ENCODE data around the gene ZBTB46.
A peak's percentile ranks its signal among the peaks of the same experiment; 100 is the strongest.
"Not testable (repeated sequence)": the region's sequence is repeated elsewhere in the genome, so short reads cannot be mapped to it uniquely, and the experiment has no call there.

The ZBTB46 gene

GRCh38 chr20:63859166-63859699, 28.2 kb upstream of the ZBTB46 start:
- H3K4me3 ChIP-seq (ENCODE audit: low read depth, low read length), result no peak overlapping the region

GRCh38 chr20:63858393-63859165, 27.5 kb upstream of the ZBTB46 start:
- H3K4me3 ChIP-seq (ENCODE audit: low read depth, low read length), result no peak overlapping the region

- no peak overlapping the region for H3K4me3 ChIP-seq (ENCODE audit: low read depth, low read length)
These were observed 26.8 kb upstream of the ZBTB46 start for GRCh38 chr20:63857764-63858392.

- no peak overlapping the region for H3K4me3 ChIP-seq (ENCODE audit: low read depth, low read length)
These were observed 25.0 kb upstream of the ZBTB46 start for GRCh38 chr20:63856098-63856511.

GRCh38 chr20:63855363-63856097, 24.5 kb upstream of the ZBTB46 start:
- H3K4me3 ChIP-seq (ENCODE audit: low read depth, low read length), result no peak overlapping the region

GRCh38 chr20:63854766-63855362, 23.8 kb upstream of the ZBTB46 start:
- H3K4me3 ChIP-seq (ENCODE audit: low read depth, low read length), result no peak overlapping the region

- no peak overlapping the region for H3K4me3 ChIP-seq (ENCODE audit: low read depth, low read length)
These were observed 23.2 kb upstream of the ZBTB46 start for GRCh38 chr20:63854069-63854765.

GRCh38 chr20:63853733-63854068, 22.6 kb upstream of the ZBTB46 start:
- H3K4me3 ChIP-seq (ENCODE audit: low read depth, low read length), result not testable (repeated sequence)

- H3K4me3 ChIP-seq (ENCODE audit: low read depth, low read length), result not testable (repeated sequence)
These were observed 20.5 kb upstream of the ZBTB46 start for GRCh38 chr20:63851548-63851943.

GRCh38 chr20:63850689-63851547, 19.9 kb upstream of the ZBTB46 start:
- H3K4me3 ChIP-seq (ENCODE audit: low read depth, low read length), result no peak overlapping the region

GRCh38 chr20:63848003-63848911, 17.2 kb upstream of the ZBTB46 start:
- H3K4me3 ChIP-seq (ENCODE audit: low read depth, low read length), result no peak overlapping the region

- no peak overlapping the region for H3K4me3 ChIP-seq (ENCODE audit: low read depth, low read length)
These were observed 16.4 kb upstream of the ZBTB46 start for GRCh38 chr20:63847237-63848002.

- H3K4me3 ChIP-seq (ENCODE audit: low read depth, low read length), result no peak overlapping the region
These were observed 15.8 kb upstream of the ZBTB46 start for GRCh38 chr20:63846888-63847236.

GRCh38 chr20:63846128-63846771, 15.2 kb upstream of the ZBTB46 start:
- H3K4me3 ChIP-seq (ENCODE audit: low read depth, low read length), result peak overlapping the region; percentile 8

- H3K4me3 ChIP-seq (ENCODE audit: low read depth, low read length), result no peak overlapping the region
These were observed 13.5 kb upstream of the ZBTB46 start for GRCh38 chr20:63844511-63844991.

- no peak overlapping the region for H3K4me3 ChIP-seq (ENCODE audit: low read depth, low read length)
These were observed 12.7 kb upstream of the ZBTB46 start for GRCh38 chr20:63843778-63844177.

- no peak overlapping the region for H3K4me3 ChIP-seq (ENCODE audit: low read depth, low read length)
These were observed 12.2 kb upstream of the ZBTB46 start for GRCh38 chr20:63843222-63843621.

All from iPS-11a (cell line).